Hepatocyte (in vitro differentiated cells): Measurements from ENCODE around the gene NOP56. TPM values are rescaled to one million over a fixed set of nuclear protein-coding genes. Genes with fewer than 3 reads are reported as not detected.

ENCODE experiments used
- DNase-seq: peaks from one replicate; pipeline ENCODE4 v3.0.0-alpha.2; 2016; ENCODE audit warnings: low spot score
- H2AFZ ChIP-seq: fragments of 200-600 bp; sonication (generic); 2 replicates; pipeline ENCODE4 v1.6.0; 2016; ENCODE audit warnings: antibody characterized with exemption, mild to moderate bottlenecking
- H3K27ac ChIP-seq: fragments of 200-600 bp; sonication (generic); 2 replicates; pipeline ENCODE4 v1.5.1; 2016; ENCODE audit warnings: mild to moderate bottlenecking
- H3K27me3 ChIP-seq: fragments of 200-600 bp; sonication (generic); 2 replicates; pipeline ENCODE4 v1.6.1; 2016
- H3K36me3 ChIP-seq: fragments of 200-600 bp; sonication (generic); replicated peaks from 2 replicates; pipeline ENCODE4 v1.5.1; 2016; ENCODE audit warnings: low read depth; ENCODE audit not compliant: insufficient read depth
- H3K4me1 ChIP-seq: fragments of 200-600 bp; sonication (generic); 2 replicates; pipeline ENCODE4 v1.5.1; 2016; ENCODE audit warnings: mild to moderate bottlenecking, moderate library complexity; ENCODE audit not compliant: insufficient read depth
- H3K4me2 ChIP-seq: fragments of 200-600 bp; sonication (generic); 2 replicates; pipeline ENCODE4 v1.6.0; 2016
- H3K4me3 ChIP-seq: fragments of 200-600 bp; sonication (generic); 2 replicates; pipeline ENCODE4 v1.5.1; 2016; ENCODE audit warnings: mild to moderate bottlenecking
- H3K79me2 ChIP-seq: fragments of 200-600 bp; sonication (generic); 2 replicates; pipeline ENCODE4 v1.6.0; 2017; ENCODE audit warnings: mild to moderate bottlenecking
- H3K9me2 ChIP-seq: fragments of 200-600 bp; sonication (generic); replicated peaks from 2 replicates; pipeline ENCODE4 v1.6.0; 2017; ENCODE audit warnings: mild to moderate bottlenecking; ENCODE audit not compliant: insufficient read depth
- H3K9me3 ChIP-seq: fragments of 200-600 bp; sonication (generic); 2 replicates; pipeline ENCODE4 v1.5.1; 2016; ENCODE audit warnings: low read depth, mild to moderate bottlenecking
- H4K20me1 ChIP-seq: fragments of 200-600 bp; sonication (generic); 2 replicates; pipeline ENCODE4 v1.6.0; 2016; ENCODE audit warnings: mild to moderate bottlenecking; ENCODE audit not compliant: insufficient read depth, poor library complexity, severe bottlenecking
- CTCF ChIP-seq: fragments of 200-600 bp; sonication (generic); IDR thresholded peaks from 2 replicates; pipeline ENCODE4 v1.5.1; 2016; ENCODE audit warnings: antibody characterized with exemption, mild to moderate bottlenecking; ENCODE audit not compliant: poor library complexity
- EZH2 ChIP-seq: fragments of 200-600 bp; sonication (generic); IDR thresholded peaks from 2 replicates; pipeline ENCODE4 v1.6.1; 2016; ENCODE audit warnings: antibody characterized with exemption, mild to moderate bottlenecking, borderline replicate concordance
- EZH2phosphoT487 ChIP-seq: fragments of 200-600 bp; sonication (generic); IDR thresholded peaks from one replicate; pipeline ENCODE4 v1.6.1; 2018; ENCODE audit warnings: antibody characterized with exemption, mild to moderate bottlenecking, low read depth, moderate library complexity; ENCODE audit not compliant: unreplicated experiment, severe bottlenecking
- WGBS: methylation state at CpG from one replicate; pipeline ENCODE4 v1.1.6; 2016; ENCODE audit warnings: low lambda C conversion rate; ENCODE audit errors: missing lambda C conversion rate; 5-methylcytosine and 5-hydroxymethylcytosine counted together
- polyA plus RNA-seq: library from polyadenylated mRNA; unstranded; fragments of >200 nt; fragmentation: Nextera tagmentation; extraction: Ambion mirVana; gene quantifications from 2 replicates; pipeline ENCODE4 v1.2.1, GENCODE V29; 2016
- total RNA-seq: library from RNA; depleted of rRNA; stranded (reverse); fragments of >200 nt; gene quantifications from 2 replicates; pipeline ENCODE4 v1.2.3, GENCODE V29; 2014

Gene NOP56
- total and polyA plus RNA-seq, 2 experiments from 2014 or later = 102 to 192 TPM

GRCh38 chr20:2698186-2698817 is 45.9 kb downstream of the NOP56 start:
- Histone ChIP-seq H3K4me1 (no peaks in the 10 kb centered on the region), H2AFZ (no peak overlapping the region), H3K9me3 (no peaks in the 10 kb centered on the region), H3K4me2 (no peak overlapping the region), H3K27ac (no peak overlapping the region), H3K4me3 (no peak overlapping the region), H3K27me3 (peaks cover 26% of the 10 kb centered on the region), H3K9me2 (no peaks in the 10 kb centered on the region), H3K36me3 (no peaks in the 10 kb centered on the region), H3K79me2 (no peaks in the 10 kb centered on the region), H4K20me1 (no peaks in the 10 kb centered on the region)
- no peak for TF ChIP-seq EZH2phosphoT487
- no peak for TF ChIP-seq EZH2
- no peak for TF ChIP-seq CTCF
- no peak for DNase-seq
- 94% methylated on average over 4 of the region's 4 CpGs for WGBS

- Histone ChIP-seq H2AFZ (no peak overlapping the region), H3K27me3 (peaks cover 20% of the 10 kb centered on the region), H3K4me3 (no peak overlapping the region), H3K36me3 (no peaks in the 10 kb centered on the region), H4K20me1 (no peaks in the 10 kb centered on the region), H3K4me2 (no peak overlapping the region), H3K27ac (no peak overlapping the region), H3K9me2 (no peaks in the 10 kb centered on the region), H3K4me1 (no peaks in the 10 kb centered on the region), H3K9me3 (no peaks in the 10 kb centered on the region), H3K79me2 (no peaks in the 10 kb centered on the region)
- WGBS = 87% methylated on average over 4 of the region's 4 CpGs
- DNase-seq = no peak
- no peak for TF ChIP-seq CTCF
- TF ChIP-seq EZH2phosphoT487 = no peak
- TF ChIP-seq EZH2 = no peak
Observed at GRCh38 chr20:2698912-2699311, 46.5 kb downstream of the NOP56 start.

GRCh38 chr20:2699775-2700413 is 47.5 kb downstream of the NOP56 start:
- no peaks in the 10 kb centered on the region for H3K9me2 ChIP-seq
- TF ChIP-seq CTCF (no peak), EZH2 (no peak), EZH2phosphoT487 (no peak)
- H2AFZ ChIP-seq = no peak overlapping the region
- no peaks in the 10 kb centered on the region for H3K9me3 ChIP-seq
- H3K27me3 ChIP-seq = peaks cover 10% of the 10 kb centered on the region
- H3K4me2 ChIP-seq = no peak overlapping the region
- H3K27ac ChIP-seq = no peak overlapping the region
- no peaks in the 10 kb centered on the region for H3K4me1 ChIP-seq
- no peaks in the 10 kb centered on the region for H3K36me3 ChIP-seq
- H4K20me1 ChIP-seq = no peaks in the 10 kb centered on the region
- WGBS = 70% methylated on average over 5 of the region's 5 CpGs
- H3K79me2 ChIP-seq = no peaks in the 10 kb centered on the region
- H3K4me3 ChIP-seq = no peak overlapping the region
- DNase-seq = no peak
